GM19397 (cell line): ENCODE data around the gene TM4SF20.

Source experiments
- ATAC-seq: cut with Tn5 transposase; IDR thresholded peaks from one replicate; pipeline ENCODE4 v1.9.1; 2021; ENCODE audit warnings: mild to moderate bottlenecking, moderate library complexity; ENCODE audit not compliant: unreplicated experiment

The TM4SF20 gene

GRCh38 chr2:227379095-227379494 lies at the start of gene TM4SF20:
TM4SF20 (minus strand) TSS chr2:227379306; CDS start chr2:227379268, 38 bp downstream.
- ATAC-seq: no peak

DNA sequence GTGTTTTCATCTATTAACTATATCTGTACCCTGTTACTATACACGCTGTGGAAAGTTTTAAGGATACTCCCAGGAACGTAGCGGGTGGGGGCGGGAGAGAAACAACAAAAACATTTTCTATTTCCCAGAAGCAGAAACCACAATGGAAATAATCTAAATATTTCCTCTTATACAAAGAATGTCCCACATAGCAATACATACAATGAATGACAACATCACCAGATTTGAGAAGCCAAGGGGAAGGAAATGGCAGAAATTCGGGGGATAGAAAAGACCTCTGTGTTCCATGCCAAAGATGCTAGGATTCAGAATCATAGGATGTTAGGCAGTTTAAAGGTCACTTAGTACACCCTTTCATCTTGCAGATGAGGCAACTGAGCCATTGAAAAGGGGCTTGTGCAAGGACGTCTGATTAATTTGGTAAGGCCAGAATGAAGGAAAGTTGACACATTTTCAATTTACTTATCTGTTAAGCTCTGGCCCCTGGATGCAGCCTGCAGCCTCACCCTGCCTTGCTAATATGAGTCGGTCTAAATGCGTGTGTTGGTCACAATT lies 49.7 kb upstream of the TM4SF20 start:
- no peak for ATAC-seq

DNA sequence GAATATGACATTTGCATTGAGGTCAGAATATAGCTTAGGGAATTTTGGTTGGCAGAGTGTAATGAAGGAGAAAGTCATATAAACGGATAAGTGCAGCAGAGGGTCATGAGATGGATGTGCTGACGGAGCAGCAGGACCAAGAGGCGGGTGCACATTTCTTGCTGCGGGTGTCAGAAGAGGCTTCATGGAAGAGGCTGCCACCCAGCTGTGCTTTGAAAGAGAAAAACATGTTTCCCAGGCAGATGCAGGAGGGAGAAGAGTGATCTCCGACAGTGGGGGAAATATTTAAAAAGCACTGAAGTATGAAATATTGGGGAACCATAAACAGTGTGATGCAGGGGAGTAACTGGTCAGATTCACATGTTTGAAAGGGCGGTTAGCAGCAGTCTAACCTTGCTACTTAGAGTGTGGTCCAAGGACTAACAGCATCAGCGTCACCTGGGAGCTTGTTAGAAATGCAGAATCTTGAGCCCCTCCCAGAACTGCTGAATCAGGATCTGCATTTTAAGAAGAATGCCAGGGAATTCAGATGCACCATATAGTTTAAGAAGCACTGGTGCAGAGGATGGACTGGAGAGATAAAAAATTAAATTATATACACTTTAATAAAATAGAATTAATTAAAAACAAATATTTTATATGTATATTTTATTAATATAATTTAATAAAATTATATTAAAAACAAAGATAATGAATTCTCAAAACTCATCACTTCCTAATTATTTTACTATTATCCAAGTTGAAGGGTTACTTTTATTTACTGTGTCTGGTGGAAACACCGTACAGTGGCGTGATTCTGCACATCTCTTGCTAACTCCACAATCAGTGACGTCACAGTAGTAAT lies 44.8 kb upstream of the TM4SF20 start:
- ATAC-seq: no peak

GRCh38 chr2:227420087-227421052 lies 41.3 kb upstream of the TM4SF20 start:
- ATAC-seq: no peak

- ATAC-seq: no peak
These were observed 37.6 kb upstream of the TM4SF20 start for GRCh38 chr2:227416701-227417100.

DNA sequence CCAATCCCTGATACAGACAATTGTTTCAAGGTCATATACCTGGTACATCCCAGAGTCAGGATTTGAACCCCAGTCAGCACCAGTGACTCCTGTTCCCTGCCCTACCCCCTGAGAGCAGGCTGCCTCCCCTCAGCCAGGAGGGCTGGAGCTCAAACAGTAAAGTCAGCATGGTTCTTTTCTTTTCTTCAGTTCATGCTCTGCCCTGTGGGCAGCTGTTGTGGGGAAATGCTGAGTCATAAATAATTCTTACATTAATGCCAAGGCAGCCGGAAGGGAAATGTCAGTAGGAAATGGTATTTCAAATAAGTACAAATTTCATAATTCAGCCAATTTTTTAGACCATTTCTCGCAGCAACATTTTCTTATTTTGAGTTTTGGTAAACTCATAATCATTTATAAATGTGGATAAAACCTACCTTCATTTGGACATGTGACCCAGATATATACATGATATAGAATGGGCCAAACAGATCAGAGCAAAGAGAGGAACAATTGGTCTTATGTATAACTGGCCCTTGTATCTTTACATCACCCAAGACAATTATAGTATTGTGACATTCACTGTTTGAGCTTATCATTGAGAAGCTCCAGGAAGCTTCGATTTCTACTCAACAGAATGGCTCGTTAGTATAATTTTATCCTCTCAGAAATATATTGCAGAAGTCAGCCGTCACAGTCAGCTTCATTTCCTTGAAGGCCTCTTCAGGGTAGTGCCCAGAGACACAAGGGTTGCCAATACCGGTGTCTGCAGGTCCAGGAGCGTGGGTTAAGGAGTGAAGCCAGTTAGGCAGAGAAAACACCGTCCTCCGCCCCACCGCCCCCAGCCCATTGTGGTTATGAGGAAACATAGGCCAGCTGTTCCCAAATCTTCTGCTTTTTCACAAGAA lies 36.7 kb upstream of the TM4SF20 start:
- ATAC-seq: no peak

- no peak for ATAC-seq
These were observed 35.7 kb upstream of the TM4SF20 start for GRCh38 chr2:227414846-227415245.

GRCh38 chr2:227413371-227413770 lies 34.3 kb upstream of the TM4SF20 start:
- ATAC-seq: no peak

DNA sequence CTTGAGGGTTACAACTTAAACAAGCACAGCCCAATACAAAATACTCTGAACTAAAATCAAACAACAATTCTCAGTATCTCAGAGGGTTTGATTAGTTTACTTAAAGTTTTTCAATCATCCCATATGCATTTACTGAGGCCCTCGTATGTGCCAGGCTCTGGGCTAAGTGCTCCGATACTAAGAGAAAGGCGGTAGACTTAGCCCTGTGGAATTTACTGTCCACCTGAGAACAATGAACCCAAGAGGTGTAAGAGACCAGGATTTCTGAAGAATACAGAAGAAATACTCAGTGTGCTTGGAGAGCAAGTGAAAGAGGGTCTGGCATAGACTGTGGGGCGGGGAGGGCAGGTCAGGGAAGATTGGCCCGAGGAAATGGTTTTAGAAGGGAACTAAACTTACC lies 33.8 kb upstream of the TM4SF20 start:
- ATAC-seq: no peak

DNA sequence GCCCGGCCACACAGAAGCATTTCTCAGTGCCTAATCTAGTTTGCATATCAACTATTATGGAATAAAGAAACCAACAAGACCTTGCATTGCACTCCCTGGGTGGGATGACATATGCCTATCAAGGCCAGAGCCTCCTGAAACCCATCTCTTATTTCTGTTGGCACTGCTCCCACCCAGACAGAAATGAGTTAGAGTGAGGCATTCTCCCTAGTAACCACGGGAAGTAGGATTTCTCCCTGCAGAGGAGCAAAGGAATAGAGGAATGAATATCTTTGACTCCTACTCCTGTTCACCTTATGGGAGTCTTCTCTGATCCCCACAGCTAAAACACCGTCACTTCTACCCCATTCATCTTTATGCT lies 32.9 kb upstream of the TM4SF20 start:
- ATAC-seq: no peak

DNA sequence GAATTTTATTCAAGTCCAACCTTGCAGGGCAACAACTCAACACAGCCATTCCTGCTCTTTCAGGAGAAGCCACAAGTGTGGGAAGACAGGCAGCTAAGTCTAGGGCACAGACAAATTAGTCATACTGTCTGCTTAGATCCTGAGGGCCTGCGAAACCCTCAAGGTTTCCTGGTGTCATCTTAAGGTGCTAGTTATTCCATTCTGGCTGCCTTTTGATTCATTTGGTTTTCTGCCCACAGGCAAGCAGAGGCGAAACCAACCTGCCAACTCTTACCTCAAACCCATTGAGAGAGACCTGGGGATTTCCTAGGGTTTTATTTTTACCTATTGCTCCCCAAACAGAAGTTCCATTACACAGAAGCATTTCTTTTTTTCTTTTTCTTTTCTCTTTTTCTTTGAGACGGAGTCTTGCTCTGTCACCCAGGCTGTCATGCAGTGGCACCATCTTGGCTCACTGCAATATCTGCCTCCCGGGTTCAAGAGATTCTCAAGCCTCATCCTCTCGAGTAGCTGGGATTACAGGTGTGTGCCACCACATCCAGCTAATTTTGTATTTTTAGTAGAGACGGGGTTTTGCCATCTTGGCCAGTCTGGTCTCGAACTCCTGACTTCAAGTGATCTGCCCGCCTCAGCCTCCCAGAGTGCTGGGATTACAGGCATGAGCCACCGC lies 32.3 kb upstream of the TM4SF20 start:
- ATAC-seq: peak; percentile 62

DNA sequence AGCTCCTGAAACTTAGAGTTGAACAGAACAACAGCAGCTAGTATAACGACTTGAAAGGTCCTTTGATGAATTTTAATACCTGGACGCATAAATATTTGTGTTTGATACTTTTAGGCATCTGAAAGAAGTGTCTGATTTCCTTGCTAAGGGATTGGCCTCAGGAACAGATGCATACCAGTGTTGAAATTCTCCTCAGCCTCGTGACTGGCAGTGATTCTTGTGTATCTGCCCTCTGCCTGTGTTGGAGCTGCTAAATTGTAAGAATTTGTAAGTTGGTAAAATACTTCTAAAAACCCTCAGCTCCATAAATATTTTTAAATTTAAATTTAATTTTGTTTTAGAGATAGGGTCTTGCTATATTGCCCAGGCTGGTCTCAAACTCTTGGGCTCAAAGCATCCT lies 31.1 kb upstream of the TM4SF20 start:
- ATAC-seq: no peak

GRCh38 chr2:227407591-227408151 lies 28.6 kb upstream of the TM4SF20 start:
- no peak for ATAC-seq

GRCh38 chr2:227406177-227407031 lies 27.3 kb upstream of the TM4SF20 start:
- peak; percentile 47 for ATAC-seq

DNA sequence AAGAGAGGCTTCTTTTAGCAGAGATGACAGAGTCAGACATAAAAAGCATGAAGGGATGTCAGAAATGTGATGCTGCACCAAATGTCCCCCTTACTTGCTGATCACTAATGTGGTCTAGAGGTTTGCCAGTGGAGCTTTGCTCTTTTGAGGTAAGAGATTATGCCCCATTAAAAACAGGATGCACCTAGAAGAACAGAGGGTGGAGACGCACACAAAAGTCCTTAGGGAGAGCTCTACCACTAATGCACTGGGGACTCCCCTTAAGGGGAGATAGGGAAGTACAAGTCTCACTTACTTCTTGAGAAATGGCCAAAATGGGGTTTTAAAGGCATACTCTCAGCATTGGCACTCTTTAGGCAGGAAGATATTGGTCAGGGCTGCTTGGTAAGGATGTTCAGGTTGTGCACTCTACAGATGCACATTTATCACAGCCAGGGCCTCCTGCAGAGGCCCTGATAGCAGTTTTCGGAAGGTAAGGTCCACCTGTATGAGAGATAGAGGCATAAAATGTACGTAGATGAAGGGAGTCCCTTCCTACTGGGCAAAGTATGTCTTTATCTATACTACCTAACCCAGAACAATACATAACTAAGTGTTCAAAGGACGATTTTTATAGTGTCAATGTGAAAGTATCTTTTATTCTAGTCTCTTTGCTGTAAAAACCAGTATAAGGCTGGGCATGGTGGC lies 25.6 kb upstream of the TM4SF20 start:
- no peak for ATAC-seq

DNA sequence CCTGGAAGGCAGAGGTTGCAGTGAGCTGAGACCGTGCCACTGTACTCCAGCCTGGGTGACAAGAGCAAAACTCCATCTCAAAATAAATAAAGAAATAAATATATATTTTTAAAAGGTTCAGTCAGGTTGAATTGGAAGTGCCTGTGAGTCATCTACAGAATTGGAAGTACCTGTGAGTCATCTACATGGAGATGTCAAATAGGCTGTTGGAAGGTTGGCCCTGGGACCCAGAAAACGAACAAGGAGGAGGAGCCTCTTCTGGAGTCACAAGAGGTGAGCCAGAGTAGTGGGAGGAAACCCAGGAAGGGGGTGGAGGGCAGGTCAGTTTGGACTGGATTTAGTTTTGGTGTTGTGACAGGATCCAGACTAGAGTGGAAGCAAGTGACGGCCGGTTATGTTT lies 23.9 kb upstream of the TM4SF20 start:
- no peak for ATAC-seq

DNA sequence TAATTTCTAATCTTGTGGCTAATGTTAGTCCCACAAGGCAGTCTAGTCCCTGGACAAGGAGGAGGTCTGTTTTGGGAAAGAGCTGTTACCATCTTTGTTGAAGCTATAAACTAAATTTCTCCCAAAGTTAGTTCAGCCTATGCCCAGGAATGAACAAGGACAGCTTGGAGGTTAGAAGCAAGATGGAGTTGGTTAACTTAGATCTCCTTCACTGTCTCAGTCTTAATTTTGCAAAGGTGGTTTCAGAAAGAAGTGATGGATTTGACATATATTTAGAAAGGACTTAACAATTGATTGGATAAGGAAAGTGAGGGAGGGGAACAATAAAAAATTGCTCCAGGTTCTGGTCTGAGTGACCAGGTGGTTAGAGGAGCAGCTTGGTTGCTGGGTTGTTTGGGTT lies 23.2 kb upstream of the TM4SF20 start:
- ATAC-seq: no peak

- ATAC-seq: no peak
These were observed 22.4 kb upstream of the TM4SF20 start for GRCh38 chr2:227401550-227401949.
